GM19395 (cell line): Measurements from ENCODE around the gene PTX4.

Source experiments
- ATAC-seq: cut with Tn5 transposase; IDR thresholded peaks from one replicate; pipeline ENCODE4 v1.9.1; 2021; ENCODE audit warnings: mild to moderate bottlenecking, moderate library complexity; ENCODE audit not compliant: unreplicated experiment

The PTX4 gene, protein sequence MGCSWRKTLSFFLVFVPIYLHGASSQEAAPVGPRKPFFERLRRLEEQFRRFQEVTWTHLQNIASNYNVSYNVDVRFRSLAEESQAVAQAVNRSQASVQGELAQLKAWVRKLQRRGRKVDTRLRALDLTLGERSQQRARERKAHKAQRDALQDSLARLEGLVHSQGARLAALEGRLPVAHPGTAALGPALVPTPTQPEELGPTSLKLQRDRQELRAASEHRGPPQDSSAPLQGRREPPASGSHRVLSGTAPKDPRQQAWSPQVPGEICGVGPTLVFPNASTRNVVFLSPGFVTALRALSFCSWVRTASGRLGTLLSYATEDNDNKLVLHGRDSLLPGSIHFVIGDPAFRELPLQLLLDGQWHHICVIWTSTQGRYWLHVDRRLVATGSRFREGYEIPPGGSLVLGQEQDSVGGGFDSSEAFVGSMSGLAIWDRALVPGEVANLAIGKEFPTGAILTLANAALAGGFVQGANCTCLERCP

DNA sequence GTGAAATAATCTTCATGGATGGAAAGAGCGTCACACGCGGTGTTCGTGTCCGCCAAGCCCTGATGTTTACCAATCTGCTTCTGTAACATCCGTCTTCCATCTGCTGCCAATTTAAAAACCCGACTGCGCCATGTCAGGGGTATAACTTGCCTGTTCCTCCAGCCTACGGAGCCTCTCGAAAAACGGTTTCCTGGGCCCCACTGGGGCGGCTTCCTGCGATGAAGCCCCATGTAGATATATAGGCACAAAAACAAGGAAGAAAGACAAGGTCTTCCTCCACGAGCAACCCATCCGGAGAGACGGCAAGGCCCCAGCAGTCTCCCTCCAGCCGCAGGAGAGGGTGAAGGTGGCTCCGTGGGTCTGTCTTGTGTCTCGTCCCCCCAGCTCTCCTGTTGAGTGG, at the start of gene PTX4:
PTX4 (minus strand) TSS at position 326 of the 400 bp plus-strand sequence; CDS start at position 291, 35 bp downstream.
- ATAC-seq: no peak

DNA sequence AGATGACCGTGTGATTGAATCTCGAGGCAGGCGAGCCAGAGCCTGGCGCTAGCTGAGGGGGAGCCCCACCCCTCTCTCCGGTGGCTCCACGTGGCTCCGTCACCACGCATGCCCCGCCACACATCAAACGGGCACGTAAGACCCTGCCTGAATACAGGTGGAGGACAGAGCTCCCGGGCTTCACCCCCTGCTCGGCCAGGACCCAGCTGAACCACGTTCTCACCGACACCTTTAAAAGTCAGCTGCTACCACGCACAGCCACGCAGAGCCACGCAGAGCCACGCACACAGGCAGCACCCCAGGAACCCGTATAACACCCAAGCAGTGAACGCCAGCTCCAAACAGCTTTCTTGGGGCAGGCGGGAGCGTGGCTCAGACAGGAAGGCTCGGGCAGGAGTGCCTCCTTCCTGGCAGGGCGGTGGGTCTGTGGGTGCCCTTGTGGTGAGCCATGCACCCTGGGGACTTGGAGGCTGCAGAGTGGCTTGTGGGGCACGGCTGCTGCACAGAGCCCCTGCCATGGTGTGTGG, 49.1 kb upstream of the PTX4 start:
- ATAC-seq: no peak

DNA sequence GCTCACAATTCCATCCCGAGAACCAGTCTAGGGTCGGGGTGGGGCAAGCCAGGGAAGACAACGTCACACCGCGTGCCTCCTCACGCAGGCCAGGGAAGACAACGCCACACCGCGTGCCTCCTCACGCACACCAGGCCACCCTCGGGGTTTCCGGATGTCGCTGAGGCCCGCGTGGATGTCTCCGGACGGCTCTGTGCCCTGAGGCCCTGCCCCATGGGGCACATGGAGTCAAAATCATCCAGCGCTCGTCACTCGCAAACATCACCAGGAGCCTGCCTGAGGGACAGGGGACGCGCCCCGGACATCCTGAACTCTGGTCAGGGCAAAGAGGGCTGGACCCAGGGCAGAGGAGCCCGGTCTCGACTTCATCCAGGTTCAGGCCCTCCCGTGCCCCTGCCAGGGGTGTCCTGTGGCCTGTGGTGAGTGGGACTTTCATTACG, 48.4 kb upstream of the PTX4 start:
- ATAC-seq: no peak

- no peak for ATAC-seq
Observed at GRCh38 chr16:1536601-1537000, 47.9 kb upstream of the PTX4 start.

- ATAC-seq: no peak
Observed at GRCh38 chr16:1535391-1536291, 46.9 kb upstream of the PTX4 start.

- no peak for ATAC-seq
Observed at GRCh38 chr16:1534021-1535020, 45.6 kb upstream of the PTX4 start.

DNA sequence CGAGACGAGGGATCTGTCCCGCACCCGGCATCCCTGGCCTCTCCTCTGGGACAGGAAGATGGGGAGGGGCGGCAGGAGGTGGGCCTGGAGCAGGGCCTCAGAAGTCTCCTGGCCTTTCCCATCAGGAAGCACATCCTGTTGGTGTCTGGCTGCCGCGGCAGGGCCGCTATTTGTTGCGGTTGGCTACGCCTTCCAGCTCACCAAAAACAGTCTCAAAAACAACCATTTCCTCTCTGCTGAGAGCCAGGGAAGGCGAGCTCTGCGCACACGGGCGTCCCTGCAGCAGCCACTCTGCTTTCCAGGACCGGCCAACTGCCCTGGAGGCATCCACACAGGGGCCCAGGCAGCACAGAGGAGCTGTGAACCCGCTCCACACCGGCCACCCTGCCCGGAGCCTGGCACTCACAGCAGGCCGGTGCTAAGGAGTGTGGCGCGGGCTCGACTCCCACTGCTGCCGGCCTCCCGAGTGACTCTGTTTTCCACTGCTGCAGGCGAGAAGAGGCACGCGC, 44.8 kb upstream of the PTX4 start, which contains the start of gene TMEM204:
TMEM204 (plus strand) TSS at position 224 of the 509 bp plus-strand sequence. CDS start 610 bp downstream, outside the sequence.
- no peak for ATAC-seq

GRCh38 chr16:1532771-1533170, 44.0 kb upstream of the PTX4 start:
- ATAC-seq: no peak

GRCh38 chr16:1532081-1532760, 43.5 kb upstream of the PTX4 start:
- ATAC-seq: no peak

DNA sequence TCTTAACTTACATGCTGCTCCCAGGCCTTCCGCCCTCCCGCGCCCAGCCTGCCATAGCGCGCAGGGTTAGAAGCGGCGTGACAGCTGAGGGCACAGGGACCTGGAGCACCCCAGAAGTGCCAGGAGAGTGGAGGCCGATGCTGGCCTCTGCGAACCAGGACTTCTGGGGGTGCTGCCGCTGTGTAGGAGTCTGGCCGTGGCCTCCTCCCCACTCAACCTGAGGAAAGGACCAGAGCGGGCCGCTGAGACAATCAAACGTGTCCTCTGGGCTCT, 42.8 kb upstream of the PTX4 start:
- no peak for ATAC-seq

- ATAC-seq: no peak
Observed at GRCh38 chr16:1530883-1531637, 42.3 kb upstream of the PTX4 start.

- ATAC-seq: no peak
Observed at GRCh38 chr16:1530349-1530882, 41.7 kb upstream of the PTX4 start.

- ATAC-seq: no peak
Observed at GRCh38 chr16:1528921-1529537, 40.3 kb upstream of the PTX4 start.

DNA sequence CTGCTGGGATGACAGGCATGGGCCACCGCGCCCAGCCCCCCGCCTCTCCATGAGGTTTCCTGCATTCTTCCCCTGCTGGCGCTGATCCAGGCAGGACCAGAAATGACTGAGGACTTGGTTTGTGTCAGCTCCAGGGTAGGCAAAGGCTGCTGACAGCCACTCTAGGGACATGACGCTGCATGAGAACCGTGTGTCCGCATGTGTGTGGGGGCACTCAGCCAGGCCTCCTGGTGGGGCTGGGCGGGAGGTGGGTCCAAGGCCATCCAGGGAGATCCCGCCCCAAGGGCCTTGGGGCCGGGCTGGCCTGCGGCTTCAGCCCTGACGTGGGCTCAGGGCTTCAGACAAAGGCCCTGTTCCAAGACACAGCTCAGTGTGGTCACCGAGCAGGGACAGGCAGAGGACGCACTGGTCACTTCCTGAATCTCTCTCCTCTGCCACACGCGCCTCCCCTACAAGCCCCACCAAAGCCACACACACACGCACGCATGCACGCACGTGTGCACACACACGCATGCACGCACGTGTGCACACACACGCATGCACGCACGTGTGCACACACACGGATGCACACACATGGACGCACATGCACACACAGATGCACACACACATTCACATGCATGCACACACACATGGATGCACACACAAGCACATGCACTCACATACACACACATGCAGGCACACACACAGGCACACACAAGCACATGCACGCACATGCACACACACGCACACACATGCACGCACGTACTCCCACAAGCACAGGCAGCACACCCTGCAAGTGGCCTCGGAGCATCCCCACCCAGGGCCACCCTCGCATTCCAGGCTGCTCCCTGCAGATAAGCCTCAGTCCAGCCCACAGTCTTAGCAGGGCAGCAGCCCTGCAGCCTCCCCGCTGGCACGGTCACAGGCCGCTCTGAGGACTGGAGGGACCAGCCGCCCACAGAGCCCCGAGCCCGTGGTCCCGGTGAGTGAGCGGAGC, 39.4 kb upstream of the PTX4 start:
- no peak for ATAC-seq

DNA sequence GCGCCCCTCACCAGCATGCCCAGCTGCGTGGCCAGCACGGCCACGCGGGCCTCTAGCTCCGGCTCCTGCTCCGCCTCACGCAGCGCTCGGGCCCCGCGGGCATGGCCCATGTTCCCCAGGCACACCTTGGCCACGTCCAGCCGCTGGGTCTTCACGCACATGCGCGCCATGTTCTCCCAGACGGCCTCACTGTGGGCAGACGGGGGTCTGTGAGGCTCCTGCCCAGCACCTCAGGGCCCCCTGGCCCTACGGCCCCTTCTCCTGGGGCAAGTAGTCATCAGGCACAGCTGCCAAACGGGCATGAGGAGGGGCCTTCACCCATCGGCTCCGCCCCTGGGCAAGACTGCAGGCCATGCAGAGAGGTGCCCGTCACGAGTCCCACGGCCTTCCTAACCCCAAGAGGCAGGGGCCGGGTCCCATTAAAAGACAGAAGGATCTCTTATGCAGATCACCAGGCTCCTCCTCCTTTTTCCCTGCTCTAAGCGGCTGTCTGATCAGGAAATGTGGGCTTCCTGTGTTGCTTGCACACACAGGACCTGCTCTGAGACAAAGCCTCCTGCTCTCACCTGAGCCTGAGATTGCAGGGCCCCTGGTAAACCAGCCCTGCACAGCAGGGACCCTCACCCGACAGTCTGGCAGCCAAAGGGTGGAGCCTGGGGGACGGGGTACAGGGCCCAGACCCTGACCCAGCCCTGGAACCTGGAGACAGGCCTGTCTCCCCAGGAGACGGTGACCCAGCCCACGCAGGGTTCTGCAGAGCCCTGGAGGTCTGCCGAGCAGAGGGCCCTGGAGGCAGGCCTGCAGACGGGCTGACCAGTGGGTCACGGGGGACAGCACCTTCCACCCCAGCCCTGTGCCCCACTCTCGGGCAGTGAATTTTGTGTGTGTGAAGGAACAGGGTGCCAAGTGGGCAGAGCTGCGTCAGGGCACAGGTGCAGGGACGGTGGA, 38.1 kb upstream of the PTX4 start:
- ATAC-seq: no peak
